IPS-NIHi7 (cell line): ENCODE measurements around the gene EPB41L2.
"Not testable (repeated sequence)": the region's sequence is repeated elsewhere in the genome, so short reads cannot be mapped to it uniquely, and the experiment has no call there.

Source experiments
- DNase-seq: peaks from one replicate; pipeline ENCODE4 v3.0.0; 2012; ENCODE audit warnings: mixed read lengths; ENCODE audit errors: extremely low spot score

EPB41L2 gene

DNA sequence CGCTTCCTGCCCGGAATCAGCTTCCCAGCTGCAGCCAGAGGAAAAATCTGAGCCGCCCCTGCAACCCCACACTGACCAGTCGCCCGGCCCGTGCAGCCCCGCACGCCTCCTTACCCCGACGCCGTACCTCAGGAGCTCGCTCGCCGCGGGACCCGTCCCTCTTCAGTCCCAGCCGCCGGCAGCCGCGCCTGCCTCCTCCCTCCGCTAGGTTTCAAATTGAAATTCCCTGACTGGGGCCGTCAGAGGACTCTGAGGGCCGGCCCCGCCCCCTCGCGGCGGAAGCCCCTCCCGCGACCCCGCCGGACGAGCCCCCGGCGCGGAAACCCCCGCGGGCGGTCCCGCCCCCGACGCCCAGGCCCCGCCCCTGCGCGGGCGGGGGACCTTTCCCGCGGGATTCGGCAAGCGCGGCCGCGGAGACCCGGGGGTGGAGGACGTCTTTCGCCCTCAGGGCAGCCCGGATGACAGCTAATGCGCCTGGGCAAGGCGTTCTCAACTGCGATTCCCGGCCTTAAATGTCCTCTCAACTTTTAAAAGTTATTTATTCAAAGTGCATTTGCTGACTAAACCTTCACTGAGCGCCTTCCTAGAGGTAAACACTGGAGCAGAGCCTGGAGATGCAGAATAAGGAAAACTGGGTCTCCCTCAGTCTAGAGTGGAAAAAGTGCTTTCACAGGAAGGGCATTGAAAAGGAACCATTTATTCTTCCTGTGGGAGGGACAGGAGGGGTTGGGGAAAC is at the start of gene EPB41L2:
Gene EPB41L2 (minus strand): TSS at position 218 of the 736 bp plus-strand sequence. CDS start 106,760 bp downstream, outside the sequence.
- DNase-seq, result peak; percentile 94

- no peak for DNase-seq
Observed at GRCh38 chr6:131112249-131112648, 49.2 kb upstream of the EPB41L2 start.

DNA sequence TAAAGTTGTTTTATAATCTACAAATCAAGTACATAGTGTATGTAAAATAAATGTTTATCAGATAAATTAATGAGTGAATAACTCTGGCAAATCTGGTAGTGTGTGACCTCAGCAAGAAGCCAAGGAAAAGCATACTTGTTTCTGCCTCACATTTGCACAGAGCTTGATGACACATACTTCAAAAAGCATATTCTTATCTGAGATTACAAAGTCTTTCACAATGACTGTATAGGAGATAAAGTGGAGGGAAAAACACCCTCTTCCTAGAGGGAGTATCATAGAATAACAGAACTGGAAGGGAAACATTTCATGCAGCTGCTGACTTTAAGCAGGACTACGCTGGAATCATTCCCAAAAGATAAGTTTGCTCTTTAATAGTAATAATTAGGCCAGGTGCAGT is 44.1 kb upstream of the EPB41L2 start:
- no peak for DNase-seq

DNA sequence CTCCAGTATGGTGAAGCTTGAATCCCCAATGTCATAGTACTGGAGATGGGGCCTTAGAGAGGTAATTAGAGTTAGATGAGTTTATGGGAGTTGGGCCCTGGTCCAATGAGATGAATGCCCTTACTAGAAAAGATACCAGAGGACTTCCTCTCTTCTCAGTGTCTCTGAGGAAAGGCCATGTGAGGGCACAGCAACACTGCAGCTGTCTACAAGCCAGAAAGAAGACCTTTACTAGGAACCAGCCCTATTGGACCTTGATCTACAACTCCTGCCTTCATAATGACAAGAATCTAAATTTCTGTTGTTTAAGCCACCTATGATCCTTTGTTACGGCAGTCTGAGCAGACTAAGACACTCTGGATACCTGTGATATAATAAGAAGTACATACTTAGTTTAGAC is 40.9 kb upstream of the EPB41L2 start:
- no peak for DNase-seq

GRCh38 chr6:131103296-131103695 is 40.3 kb upstream of the EPB41L2 start:
- no peak for DNase-seq

DNA sequence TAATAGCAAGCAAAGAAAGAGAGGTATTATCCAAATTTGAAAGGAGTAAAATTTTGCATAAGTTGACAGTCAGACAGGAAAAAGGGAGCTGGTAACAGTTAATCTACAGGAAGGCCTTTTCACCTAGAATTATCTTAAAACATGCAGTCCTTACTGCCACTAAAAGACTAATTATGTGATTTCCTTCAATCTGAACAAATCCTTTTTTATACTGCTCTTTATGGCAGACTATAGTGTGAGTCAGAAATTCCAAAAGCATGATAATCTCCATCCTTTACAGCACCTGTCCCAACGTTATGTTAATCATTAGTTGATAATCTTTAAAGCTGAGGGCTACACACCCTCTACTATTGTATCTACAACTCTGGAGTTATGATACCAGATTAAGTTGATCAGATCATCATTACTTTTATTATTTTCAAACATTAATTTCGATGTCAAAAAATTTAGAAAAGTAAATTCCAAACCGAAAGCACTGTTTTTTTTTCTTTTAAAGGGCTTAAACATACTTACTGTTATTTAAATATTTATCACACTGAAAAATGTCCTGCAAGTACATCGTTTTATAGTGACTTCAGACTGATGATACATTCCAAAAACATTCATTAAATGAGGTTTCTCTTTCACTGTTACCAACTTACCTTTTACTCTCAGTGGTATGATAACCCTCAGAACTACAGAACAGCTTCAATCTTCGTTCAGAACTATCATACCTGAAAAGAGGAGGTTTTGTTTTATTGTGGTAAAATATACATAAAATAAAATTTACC is 39.1 kb upstream of the EPB41L2 start:
- DNase-seq, result no peak

DNA sequence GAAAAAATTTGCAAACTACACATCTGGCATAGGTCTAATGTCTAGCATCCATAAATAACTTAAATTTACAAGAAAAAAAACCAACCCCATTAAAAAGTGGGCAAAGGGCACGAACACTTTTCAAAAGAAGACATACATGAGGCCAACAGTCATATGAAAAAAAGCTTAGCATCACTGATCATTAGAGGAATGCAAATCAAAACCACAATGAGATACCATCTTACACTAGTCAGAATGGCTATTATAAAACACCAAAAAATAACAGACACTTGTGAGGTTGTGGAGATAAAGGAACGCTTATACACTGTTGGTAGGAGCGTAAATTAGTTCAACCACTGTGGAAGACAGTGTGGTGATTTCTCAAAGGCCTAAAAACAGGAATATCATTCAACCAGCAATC is 33.7 kb upstream of the EPB41L2 start:
- DNase-seq, result no peak

DNA sequence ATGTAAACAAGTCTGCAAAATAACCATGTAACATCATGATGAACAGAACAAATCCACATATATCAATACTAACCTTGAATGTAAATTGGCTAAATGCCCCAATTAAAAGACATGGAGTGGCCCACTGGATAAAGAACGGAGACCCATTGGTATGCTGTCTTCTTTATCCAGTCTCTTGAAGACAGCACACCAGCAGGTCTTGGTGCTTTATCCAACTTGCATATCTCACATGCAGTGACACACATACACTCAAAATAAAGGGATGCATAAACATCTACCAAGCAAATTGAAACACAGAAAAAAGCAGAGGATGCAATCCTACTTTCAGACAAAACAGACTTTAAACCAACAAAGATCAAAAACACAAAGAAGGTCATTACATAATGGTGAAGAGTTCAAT is 30.3 kb upstream of the EPB41L2 start:
- no peak for DNase-seq

GRCh38 chr6:131091944-131092343 is 28.9 kb upstream of the EPB41L2 start:
- not testable (repeated sequence) for DNase-seq

GRCh38 chr6:131090339-131090738 is 27.3 kb upstream of the EPB41L2 start:
- DNase-seq, result not testable (repeated sequence)

DNA sequence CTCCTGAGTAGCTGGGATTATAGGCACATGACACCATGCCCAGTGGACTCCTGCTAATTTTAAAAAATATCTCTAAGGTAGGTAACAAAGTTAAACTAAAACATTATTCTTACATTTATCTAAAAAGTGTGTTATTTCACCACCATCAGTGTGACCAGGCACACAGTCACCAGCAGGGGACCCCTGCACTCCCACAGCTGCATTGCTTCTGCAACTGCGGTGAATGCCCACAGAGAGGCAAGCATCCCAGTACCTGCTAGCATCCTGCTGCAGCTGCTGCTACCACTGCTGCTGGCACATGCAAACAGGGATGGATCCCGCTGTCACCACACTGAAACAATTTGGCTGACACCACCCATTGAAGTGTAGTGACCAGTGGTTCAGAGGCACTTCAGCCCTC is 21.9 kb upstream of the EPB41L2 start:
- DNase-seq, result no peak

DNA sequence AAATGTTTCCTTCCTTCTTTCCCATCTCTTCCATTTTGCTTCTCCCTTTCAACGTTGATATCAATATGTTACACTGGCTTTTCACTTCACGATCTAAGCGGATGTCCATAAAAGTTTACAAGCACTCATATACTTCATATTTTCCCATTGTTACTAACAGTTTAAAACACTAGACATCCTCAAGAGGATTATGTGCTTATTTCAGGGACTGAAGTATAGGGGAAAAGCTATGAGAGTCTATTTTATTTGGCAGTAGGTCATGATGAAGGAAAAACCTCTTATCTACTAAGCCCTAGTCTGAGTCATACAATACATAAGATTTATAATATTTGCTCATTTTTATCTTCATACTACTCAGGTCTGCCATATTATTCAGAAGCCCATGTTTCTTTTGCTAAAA is 20.6 kb upstream of the EPB41L2 start:
- no peak for DNase-seq

DNA sequence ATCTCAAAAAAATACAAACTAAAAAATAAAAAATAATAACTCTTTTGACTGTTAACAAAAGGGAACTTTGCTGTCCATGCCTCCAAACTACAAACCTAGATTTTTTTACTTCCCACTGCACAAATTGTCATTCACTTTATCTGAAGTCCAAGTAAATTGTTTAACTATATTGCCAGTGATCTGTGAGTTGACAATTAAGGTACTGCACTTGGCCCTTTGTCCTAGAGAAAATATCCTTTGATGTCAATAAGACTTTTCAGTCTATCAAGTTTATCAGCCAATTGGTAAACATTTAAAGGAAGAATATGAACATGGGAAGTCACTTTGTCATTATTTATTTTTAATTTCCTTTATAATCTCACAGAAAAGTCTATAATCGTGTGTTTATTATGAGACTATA is 19.3 kb upstream of the EPB41L2 start:
- DNase-seq, result no peak

- no peak for DNase-seq
Observed at GRCh38 chr6:131080084-131080483, 17.0 kb upstream of the EPB41L2 start.

DNA sequence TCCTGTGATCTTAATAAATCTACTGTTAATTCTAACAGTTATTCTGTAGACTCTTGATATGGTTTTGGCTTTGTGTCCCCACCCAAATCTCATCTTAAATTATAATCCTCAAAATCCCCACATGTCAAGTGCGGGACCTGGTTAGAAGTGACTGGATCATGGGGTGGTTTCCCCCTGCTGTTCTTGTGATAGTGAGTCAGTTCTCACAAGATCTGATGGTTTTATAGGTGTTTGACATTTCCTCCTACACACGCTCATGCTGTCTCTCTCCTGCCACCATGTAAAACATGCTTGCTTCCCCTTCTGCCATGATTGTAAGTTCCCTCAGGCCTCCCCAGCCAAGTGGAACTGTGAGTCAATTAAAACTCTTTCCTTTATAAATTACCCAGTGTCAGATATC is 10.5 kb upstream of the EPB41L2 start:
- DNase-seq, result no peak

DNA sequence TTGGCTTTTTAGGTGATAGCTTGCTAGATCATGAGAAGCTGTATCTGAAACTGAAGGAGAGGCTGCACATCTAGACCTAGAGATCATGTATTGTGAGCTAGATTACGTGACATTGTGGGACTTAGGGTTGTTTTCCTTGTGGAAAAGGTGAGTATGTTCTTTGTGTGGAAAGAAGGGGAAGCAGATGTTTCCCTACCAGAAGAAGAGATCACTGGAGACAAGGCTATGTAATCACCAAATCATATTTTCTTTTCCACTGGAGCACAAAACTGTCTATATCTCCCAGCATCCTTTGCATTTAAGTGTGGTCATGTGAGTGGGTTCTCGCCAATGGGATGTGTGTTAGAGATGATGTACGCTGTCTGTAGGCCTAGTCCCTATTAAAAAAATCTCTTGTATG is 7.0 kb upstream of the EPB41L2 start:
- no peak for DNase-seq

- DNase-seq, result no peak
Observed at GRCh38 chr6:131068165-131068564, 5.1 kb upstream of the EPB41L2 start.

DNA sequence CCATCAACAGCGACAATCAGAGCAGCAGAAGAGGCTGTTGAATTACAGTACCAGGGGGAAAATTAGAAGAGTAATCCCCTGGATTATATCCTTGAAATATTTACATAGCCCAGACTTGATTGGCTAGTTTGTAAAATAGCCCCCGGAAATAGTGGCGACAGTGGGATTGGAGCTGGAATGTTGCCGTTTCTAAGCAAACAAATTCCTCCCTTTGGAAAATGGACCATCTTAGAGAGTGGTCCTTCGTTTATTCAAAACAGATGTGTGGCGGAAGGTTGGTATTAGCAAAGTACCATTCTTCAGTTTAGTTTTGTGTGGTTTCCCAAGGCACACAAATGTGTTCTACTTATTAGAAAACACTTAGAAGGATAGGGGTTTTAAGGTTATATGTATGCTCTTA is 4.5 kb upstream of the EPB41L2 start:
- DNase-seq, result no peak

DNA sequence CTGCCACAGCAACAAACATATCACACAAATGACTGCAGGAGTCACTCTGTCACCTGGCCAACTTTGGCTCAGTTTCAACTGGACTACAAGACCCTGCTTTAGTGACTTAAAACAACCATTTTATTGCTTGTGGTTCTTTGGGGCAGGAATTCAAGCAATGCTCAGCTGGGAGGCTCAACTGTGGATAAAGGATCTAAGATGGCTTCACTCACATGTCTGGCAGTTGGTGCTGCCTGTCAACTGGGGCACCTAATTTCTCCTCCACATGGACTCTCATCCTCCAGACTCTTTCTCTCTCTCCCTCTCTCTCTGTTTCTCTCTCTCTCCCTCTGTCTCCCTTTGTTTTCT is 2.8 kb upstream of the EPB41L2 start:
- no peak for DNase-seq

DNA sequence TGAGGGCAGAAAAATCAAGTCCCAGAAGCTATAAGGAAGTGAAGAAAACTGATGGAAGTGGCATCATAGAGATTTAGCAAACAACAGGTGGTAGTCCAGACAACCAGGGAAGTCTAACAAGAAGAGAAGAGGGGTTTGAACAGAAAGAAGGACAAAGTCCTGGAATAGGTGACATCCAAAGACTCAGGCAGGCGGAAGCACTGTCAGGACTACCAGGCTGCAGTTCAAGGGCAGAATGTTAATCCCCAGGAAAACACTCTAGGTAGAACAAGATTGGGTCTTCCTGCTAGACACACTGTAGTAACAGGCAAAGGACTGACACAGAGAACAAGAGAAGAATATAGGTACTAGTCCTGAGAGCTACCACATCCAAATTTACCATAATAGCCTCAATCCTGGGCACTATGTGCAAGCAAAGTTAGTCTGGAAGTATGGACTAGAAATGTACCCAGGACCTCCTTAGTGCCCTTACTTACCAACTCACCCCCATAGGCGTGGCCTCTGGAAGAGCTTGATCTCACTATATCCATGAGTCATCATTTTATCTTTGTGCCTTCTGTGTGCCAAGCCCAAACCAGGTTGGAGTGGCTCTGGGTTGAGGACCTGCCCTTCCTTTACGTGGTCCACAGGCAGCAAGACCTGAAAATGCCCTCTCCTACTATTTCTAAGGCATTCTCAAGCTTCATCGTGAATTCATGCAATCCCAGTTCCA is 2.2 kb upstream of the EPB41L2 start:
- no peak for DNase-seq

DNA sequence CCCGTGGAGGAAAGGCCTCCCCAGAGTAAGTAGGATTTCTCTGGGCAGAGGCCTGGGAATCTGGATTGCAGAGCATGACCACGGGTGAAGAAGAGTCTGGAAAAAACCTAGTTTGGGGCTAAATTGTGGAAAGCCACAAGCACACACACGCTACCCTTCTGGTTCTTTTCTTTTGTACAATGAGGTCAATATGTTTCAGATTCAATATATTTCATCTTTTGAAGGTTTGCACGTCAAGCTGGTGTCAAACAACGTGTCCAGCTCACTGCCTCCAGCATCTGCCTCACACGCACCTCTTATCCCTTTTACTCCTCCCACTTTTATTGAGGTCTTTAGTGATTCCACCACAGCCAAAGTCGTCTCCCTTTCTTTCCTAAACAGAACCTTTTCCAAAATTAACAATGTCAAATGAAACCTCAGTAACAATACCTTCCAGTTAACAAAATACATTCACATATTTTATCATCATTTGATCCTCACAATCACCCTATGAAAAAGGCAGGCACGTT is 773 bp upstream of the EPB41L2 start:
- no peak for DNase-seq

DNA sequence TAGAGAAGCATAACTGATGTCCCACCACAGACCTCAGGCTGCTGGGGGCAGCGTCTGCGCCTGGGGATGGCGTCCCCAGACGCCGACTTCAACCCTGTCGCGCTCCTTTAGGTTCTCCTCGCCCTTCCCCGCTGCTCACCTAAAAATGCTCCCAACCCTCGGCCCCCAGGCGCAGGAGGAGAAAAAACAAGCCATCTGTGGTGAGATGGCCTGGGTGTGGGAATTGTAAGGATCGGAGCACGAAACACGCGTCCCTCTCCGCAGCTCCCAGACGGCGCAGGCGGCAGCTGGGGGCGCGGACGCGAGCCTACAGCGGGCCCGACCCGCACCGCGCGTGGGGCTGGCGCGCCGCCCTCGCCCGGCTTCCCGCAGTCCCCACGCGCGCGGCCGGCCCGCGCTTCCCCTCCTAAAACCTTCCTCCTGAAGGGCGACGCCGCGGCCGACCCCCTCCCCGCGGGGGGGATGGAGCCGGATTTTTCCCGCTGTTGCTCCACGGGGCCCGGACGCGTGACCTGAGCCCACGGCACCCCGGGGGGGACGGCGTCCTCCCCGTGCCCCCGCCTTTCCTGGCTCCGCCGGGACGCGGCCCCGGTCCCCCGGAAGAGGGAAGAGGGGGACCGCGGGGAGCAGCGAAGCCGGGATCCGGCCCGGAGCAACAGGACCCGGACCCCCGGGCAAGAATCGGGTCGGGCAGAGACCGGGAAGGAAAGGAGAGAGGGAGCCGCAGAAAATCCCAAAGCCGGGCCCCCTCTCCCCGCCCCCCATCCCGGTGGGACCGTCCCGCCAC is 611 bp downstream of the EPB41L2 start:
- peak; percentile 21 for DNase-seq
